IPS-15b (cell line): Measurements from ENCODE around the gene RIPOR1.

Source experiments
- H3K27me3 ChIP-seq: one replicate; pipeline ENCODE4 v1.6.1; 2013; ENCODE audit warnings: low read length; ENCODE audit not compliant: control insufficient read depth, insufficient read depth
- H3K36me3 ChIP-seq: one replicate; pipeline ENCODE4 v1.6.1; 2013; ENCODE audit warnings: low read length; ENCODE audit not compliant: control insufficient read depth, insufficient read depth
- H3K4me1 ChIP-seq: one replicate; pipeline ENCODE4 v1.6.1; 2013; ENCODE audit warnings: mild to moderate bottlenecking, low read length; ENCODE audit not compliant: control insufficient read depth, insufficient read depth
- H3K4me3 ChIP-seq: one replicate; pipeline ENCODE4 v1.5.1; 2013; ENCODE audit warnings: low read depth, low read length
- H3K9ac ChIP-seq: one replicate; pipeline ENCODE4 v1.6.1; 2013; ENCODE audit warnings: low read depth, mild to moderate bottlenecking, low read length
- H3K9me3 ChIP-seq: one replicate; pipeline ENCODE4 v1.6.1; 2013; ENCODE audit warnings: mild to moderate bottlenecking, low read length; ENCODE audit not compliant: control insufficient read depth, insufficient read depth

RIPOR1 gene

DNA sequence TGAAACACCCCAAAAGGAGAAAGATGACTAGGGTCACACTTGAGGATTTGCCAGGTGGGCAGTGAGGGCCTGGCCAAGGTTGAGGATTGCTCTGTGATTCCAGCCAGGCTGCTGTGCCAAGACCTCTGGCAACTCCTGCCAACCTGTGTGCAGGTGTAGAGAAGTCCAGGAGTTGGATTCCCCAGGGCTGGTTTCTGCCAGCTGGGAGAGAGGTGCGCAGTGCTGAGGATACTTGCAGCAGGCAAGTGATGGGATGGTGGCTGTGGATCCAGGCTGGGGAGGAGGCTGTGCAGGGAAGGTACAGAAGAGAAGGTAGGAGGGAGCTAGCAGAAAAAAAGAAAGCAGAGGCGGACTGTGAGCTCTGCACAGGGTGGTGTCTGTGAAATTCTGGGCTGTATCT lies 6.6 kb downstream of the RIPOR1 start:
- peaks cover 72% of the 10 kb centered on the region for H3K27me3 ChIP-seq
- peaks cover 11% of the 10 kb centered on the region for H3K4me1 ChIP-seq
- H3K4me3 ChIP-seq: no peak overlapping the region
- H3K9ac ChIP-seq: no peak overlapping the region
- peaks cover 8% of the 10 kb centered on the region for H3K36me3 ChIP-seq
- no peaks in the 10 kb centered on the region for H3K9me3 ChIP-seq

DNA sequence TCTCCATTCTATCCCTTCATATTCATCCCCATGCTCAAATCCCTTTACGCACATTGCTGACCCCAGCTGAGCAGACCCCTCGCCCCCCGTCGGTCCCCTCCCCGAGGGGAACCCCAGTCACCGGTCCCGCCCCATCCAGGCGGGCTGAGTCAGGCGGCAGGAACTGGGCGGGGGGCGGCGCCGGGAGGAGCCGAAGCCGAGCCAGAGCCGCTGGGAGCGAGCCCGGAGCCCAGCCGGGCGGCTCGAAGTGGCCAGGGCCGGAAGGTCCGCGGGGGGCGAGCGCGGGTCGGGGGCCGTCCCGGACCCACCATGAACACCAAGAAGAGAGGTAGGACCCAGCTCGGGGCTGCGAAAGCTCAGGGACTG lies 8.6 kb downstream of the RIPOR1 start:
- Histone ChIP-seq H3K4me3 (peak overlapping the region; percentile 71), H3K36me3 (peaks cover 22% of the 10 kb centered on the region), H3K9ac (no peak overlapping the region), H3K4me1 (peaks cover 8% of the 10 kb centered on the region), H3K9me3 (no peaks in the 10 kb centered on the region), H3K27me3 (peaks cover 55% of the 10 kb centered on the region)

DNA sequence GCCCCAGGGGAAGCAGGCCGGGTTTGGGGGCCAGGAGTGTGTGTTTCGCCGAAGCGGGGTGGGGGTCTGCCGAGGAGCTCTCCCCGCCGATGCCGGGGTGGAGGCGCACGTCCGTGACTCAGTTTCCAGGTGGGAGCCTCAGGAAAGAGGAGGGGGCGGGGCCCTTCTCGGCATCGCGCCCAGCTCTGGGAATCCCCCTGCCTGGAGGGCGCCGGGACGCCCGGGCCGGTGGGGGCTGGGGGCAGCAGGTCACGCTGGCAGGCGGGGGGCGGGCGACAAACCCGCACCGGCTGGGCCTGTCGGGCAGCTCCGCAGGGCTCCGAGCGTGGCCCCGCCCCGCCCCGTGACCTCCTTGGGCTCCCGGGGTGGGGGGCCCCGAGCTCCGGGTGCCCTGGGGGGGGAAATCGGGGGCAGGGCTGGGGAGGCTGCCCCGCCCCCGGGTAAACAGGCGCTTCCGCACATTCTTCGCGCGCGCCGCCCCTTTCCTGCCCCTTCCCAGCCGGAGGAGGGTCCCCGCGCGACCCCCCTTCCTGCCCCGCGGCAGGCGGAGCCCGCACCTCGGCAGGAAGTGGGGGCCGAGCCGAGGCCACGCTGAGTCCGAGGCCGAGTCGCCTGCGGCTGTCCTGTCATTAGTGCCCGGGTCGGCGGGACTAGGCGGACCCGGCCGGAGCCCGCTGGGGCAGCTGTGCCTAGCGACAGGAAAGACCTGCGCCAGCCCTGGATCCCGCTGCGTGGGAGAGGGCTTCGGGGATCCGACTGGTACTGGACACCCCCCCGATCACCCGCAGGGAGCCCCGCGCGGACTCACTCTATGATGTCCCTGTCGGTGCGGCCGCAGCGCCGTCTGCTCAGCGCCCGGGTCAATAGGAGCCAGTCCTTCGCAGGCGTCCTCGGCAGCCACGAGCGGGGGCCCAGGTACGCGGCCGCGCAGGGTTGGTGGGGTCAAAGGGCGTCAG lies 9.3 kb downstream of the RIPOR1 start:
- Histone ChIP-seq H3K9ac (no peak overlapping the region), H3K27me3 (peaks cover 48% of the 10 kb centered on the region), H3K9me3 (no peaks in the 10 kb centered on the region), H3K4me1 (peaks cover 8% of the 10 kb centered on the region), H3K36me3 (peaks cover 23% of the 10 kb centered on the region), H3K4me3 (peak overlapping the region; percentile 71)

DNA sequence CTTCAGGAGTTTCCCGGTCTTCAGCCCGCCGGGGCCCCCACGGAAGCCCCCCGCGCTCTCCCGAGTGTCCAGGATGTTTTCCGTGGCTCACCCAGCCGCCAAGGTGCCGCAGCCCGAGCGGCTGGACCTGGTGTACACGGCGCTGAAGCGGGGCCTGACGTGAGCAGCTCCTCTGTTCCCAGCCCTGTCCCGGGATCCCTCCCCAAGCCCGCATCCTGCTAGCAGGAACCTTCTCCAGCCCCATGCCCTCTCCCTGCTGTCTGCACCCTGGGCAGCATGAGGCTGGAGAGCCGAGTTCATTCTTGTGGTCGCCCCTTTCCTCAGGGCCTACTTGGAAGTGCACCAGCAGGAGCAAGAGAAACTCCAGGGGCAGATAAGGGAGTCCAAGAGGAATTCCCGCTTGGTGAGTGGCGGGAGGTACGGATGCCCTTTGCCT lies 10.1 kb downstream of the RIPOR1 start:
- H3K4me1 ChIP-seq: peaks cover 8% of the 10 kb centered on the region
- peaks cover 28% of the 10 kb centered on the region for H3K36me3 ChIP-seq
- no peak overlapping the region for H3K9ac ChIP-seq

DNA sequence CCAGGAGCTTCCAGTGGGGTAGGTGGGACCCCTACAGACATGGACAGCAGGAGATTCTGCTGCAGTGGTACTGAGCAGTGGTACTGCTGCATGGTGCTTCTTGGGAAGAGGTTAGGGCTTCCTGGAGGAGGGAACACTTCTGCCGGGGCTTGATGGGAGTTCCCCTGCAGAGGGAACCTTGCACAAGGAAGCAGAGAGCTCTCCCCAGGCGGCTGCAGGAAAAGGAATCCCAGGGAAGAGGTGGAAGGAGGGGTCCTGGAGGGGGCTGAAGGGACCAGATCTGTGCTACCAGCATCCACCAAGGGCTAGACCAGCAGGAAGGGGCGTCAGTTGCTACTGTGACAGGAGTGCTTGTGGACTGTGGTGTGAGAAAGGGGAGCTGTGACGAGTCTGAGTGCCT lies 10.6 kb downstream of the RIPOR1 start:
- Histone ChIP-seq H3K4me1 (peaks cover 8% of the 10 kb centered on the region), H3K4me3 (peak overlapping the region; percentile 71), H3K36me3 (peaks cover 29% of the 10 kb centered on the region), H3K9ac (no peak overlapping the region), H3K9me3 (no peaks in the 10 kb centered on the region), H3K27me3 (peaks cover 41% of the 10 kb centered on the region)

More for the DNA sequence above, 10.1 kb downstream of the RIPOR1 start:
- Histone ChIP-seq H3K4me3 (peak overlapping the region; percentile 71), H3K9me3 (no peaks in the 10 kb centered on the region), H3K27me3 (peaks cover 42% of the 10 kb centered on the region)

DNA sequence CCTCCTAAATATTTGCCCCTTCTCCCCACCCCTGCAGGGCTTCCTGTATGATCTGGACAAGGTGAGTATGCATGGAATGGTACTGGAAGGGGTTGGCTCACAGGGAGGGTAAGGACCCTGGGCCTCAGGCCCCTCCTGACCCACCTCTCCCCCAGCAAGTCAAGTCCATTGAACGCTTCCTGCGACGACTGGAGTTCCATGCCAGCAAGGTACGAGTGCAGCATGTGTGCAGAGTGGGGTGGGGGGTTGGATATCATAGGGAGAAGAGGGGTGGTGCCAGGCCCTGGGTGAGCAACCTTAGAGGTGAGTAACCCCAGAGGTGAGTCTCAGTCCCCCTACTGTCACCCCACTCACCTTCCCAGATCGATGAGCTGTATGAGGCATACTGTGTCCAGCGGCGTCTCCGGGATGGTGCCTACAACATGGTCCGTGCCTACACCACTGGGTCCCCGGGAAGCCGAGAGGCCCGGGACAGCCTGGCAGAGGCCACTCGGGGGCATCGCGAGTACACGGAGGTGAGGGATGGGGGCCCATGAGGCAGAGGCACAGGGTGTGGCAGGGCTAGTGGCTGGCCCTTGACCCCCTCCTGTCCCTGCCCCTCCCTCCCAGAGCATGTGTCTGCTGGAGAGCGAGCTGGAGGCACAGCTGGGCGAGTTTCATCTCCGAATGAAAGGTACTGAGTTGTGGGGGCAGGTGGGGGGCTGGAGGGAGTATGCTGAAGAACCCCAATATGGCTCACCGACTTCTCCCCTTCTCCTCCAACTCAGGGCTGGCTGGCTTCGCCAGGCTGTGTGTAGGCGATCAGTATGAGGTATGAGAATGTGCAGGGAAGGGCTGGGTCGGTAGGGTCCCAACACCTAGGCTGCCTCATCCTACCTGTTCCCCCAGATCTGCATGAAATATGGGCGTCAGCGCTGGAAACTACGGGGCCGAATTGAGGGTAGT lies 11.3 kb downstream of the RIPOR1 start:
- peaks cover 8% of the 10 kb centered on the region for H3K4me1 ChIP-seq
- no peaks in the 10 kb centered on the region for H3K9me3 ChIP-seq
- H3K9ac ChIP-seq: no peak overlapping the region
- H3K4me3 ChIP-seq: no peak overlapping the region
- H3K27me3 ChIP-seq: peaks cover 34% of the 10 kb centered on the region
- peaks cover 35% of the 10 kb centered on the region for H3K36me3 ChIP-seq

DNA sequence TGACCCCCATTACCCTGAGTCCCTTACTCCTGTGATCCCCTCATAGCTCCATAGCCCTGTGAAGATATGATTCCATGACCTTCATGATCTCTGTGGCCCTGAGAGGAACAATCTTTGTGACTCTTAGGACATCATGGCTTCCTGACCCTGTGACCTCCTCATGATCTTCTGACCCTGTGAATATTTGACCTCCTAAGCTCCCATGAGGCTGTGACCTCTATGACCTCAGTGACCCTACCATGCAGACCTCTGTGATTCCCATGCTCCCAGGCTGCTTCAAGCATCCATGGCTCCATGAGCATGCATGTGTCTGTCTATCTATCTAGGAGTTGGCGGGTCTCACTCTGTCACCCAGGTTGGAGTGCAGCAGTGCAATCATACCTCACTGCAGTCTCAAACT lies 12.1 kb downstream of the RIPOR1 start:
- Histone ChIP-seq H3K4me1 (peaks cover 8% of the 10 kb centered on the region), H3K36me3 (peaks cover 37% of the 10 kb centered on the region)

GRCh38 chr16:67541391-67542263 lies 13.0 kb downstream of the RIPOR1 start:
- Histone ChIP-seq H3K4me1 (peaks cover 5% of the 10 kb centered on the region), H3K27me3 (peaks cover 18% of the 10 kb centered on the region), H3K36me3 (peaks cover 40% of the 10 kb centered on the region)

More for the DNA sequence above, 12.1 kb downstream of the RIPOR1 start:
- H3K9ac ChIP-seq: no peak overlapping the region
- no peak overlapping the region for H3K4me3 ChIP-seq
- peaks cover 26% of the 10 kb centered on the region for H3K27me3 ChIP-seq
- no peaks in the 10 kb centered on the region for H3K9me3 ChIP-seq

DNA sequence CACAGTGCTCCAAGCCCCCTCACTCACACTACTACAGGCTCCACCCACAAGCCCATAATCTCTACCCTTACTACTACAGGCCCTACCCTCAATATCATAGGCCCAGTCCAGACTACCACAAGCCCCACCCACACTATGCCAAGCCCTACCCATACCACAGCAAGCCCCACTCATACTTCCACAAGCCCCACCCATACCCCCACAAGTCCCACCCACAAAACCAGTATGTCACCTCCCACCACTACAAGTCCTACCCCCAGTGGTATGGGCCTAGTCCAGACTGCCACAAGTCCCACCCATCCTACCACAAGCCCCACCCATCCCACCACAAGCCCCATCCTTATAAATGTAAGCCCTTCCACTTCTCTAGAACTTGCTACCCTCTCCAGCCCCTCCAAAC lies 13.8 kb downstream of the RIPOR1 start:
- Histone ChIP-seq H3K4me3 (no peak overlapping the region), H3K36me3 (peaks cover 41% of the 10 kb centered on the region), H3K27me3 (peaks cover 14% of the 10 kb centered on the region), H3K4me1 (peaks cover 6% of the 10 kb centered on the region), H3K9me3 (no peaks in the 10 kb centered on the region), H3K9ac (no peak overlapping the region)

More at GRCh38 chr16:67541391-67542263, 13.0 kb downstream of the RIPOR1 start:
- Histone ChIP-seq H3K4me3 (no peak overlapping the region), H3K9ac (no peak overlapping the region), H3K9me3 (no peaks in the 10 kb centered on the region)

GRCh38 chr16:67543036-67543435 lies 14.4 kb downstream of the RIPOR1 start:
- Histone ChIP-seq H3K4me1 (peaks cover 6% of the 10 kb centered on the region), H3K36me3 (peaks cover 45% of the 10 kb centered on the region)

GRCh38 chr16:67543582-67543981 lies 15.0 kb downstream of the RIPOR1 start:
- Histone ChIP-seq H3K27me3 (peaks cover 12% of the 10 kb centered on the region), H3K9me3 (no peaks in the 10 kb centered on the region), H3K9ac (no peak overlapping the region), H3K36me3 (peaks cover 47% of the 10 kb centered on the region), H3K4me3 (no peak overlapping the region), H3K4me1 (peaks cover 6% of the 10 kb centered on the region)

More at GRCh38 chr16:67543036-67543435, 14.4 kb downstream of the RIPOR1 start:
- Histone ChIP-seq H3K4me3 (no peak overlapping the region), H3K27me3 (peaks cover 14% of the 10 kb centered on the region), H3K9ac (no peak overlapping the region), H3K9me3 (no peaks in the 10 kb centered on the region)
